ENCODE results near the gene GALNT2.

GALNT2 gene

DNA sequence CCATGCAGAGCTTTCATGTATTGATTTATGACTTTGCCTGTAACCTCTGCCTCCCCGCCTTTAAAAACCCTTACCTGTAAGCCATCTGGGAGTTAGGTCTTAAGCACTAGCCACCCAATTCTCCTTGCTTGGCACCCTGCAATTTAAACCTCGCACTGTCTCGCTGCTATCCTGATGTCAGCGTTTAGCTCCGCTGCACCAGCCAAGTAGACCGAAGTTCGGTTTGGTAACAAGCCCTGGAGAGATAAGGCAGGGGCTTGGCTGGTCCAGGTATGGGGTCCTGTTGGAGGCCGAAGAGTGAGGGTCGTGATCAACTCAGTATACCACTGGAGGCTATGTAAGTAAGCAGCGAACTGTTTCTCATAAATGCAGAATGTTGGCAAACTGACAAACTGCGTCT lies 64.4 kb downstream of the GALNT2 start:
- no peak for DNase-seq

DNA sequence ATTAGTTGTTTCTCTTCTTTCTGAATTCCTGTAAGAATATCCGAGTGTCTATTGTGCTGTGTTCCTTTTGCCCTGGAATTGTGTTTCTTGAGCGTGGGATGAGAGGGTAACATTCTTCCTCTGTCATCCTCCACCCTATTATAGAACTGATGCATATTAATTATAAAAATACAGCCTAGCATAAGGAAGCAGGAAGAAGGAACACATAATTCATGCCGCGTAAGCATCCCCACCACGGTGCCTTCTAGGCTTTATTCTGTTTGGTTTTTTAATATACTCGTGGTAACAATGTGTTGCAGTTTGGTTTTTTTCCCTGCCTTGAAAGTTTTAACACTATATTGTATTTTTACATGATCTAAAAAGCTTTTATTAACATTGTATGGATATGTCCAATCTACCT lies 65.7 kb downstream of the GALNT2 start:
- peak in 3 of 4 experiments; percentile 9 to 25 (median 19) for DNase-seq

DNA sequence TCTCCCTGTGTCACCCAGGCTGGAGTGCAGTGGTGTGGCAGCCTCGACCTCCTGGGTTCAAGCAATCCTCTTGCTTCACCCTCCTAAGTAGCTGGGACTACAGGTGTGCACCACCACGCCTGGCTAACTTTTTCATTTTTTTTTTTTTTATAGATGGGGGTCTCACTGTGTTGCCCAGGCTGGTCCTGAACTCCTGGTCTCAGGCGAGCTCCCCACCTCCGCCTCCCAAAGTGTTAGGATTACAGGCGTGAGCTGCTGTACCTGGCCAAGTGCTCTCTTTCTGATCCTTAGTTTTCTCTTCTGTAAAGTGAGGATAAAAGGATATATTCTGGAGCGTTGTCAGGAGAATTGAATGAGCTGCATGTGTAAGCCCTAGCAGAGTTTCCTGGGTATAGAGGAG lies 68.7 kb downstream of the GALNT2 start:
- no peak for DNase-seq

DNA sequence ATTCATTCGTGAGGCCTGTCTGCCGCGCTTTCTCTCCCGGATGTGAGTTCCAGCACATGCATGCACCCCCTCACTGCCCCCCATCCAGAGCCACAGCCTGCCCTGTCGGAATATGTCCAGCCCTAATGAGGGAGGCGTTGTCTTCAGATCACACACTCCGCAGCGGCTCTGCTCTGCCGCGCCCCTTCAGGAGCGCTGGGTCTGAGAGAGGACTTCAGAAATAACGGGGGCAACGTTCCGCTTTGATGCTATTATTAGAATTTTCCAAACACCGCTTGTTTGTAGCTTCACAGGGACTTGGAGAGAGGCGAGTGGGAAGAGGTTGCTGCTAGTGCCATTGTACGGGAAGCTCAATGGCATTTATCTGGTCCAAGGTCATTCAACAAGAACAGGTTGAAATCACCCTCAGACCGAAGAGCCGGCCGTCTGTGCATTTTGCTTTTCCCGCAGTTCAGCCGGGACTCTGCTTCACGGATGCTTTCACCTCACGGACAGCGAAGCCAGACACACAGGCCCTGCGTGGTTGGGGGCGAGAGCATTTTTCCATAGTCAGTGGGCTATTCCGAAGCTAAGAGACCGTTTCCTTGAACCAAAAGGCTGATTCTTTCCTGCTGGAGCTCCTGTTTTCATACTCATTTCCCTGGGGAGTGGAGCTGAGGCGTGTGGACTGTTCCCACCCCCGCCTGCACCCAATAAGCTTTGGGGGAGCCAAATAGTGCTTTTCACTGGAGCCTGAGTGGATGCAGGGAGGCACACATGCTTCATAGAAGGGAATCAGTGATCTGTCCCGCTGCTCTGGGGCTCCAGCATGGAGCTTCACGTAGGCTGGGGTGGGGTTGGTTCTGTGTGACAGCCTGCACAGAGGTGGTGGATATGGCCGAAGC lies 69.7 kb downstream of the GALNT2 start:
- no peak for DNase-seq

DNA sequence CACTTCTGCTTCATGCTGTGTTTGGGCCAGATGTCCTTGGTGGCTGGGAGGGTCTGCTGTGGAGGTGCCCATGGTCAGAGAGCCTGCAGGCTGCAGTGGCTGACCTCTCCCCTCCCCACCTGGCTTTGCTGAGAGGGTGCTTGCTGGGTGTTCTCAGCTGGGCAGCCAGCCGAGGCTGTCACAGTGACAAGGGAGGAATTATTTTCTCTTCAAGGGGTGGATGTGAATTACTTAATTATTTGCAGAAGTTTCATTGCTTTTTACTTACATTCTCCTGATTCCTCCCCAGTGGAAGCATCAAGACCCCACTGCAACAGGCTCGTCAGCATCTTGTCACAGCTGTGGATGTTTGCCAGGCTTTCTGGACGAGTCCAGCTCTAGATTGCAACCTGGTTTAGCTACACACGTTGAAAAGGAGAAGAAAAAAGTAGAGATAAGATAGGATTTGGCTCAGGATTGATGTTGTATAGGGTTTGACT lies 70.3 kb downstream of the GALNT2 start:
- no peak for DNase-seq

DNA sequence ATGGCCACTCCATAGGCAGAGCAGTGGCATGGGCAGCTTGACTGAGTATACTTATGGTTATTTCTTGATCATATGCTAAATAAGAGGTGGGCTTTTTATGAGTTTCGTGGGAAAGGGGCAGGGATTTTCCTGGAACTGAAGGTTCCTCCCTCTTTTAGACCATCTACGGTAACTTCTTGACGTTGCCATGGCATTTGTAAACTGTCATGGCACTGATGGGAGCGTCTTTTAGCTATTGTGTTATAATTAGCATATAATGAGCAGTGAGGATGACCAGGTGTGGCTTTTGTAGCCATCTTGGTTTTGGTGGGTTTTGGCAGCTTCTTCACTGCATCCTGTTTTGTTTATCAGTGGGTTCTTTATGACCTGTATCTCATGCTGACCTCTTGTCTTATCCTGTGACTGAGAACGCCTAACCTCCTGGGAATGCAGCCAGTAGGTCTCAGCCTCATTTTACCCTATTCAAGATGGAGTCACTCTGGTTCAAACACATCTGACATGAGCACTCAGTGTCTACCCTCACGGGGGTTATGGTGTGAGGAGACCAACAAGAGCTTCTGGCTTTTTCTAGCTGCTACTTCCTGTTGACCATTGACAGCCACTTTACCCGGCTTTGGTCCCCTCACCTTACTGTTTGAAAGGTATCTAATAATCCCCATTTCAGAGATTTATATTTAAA lies 71.7 kb downstream of the GALNT2 start:
- DNase-seq = no peak

DNA sequence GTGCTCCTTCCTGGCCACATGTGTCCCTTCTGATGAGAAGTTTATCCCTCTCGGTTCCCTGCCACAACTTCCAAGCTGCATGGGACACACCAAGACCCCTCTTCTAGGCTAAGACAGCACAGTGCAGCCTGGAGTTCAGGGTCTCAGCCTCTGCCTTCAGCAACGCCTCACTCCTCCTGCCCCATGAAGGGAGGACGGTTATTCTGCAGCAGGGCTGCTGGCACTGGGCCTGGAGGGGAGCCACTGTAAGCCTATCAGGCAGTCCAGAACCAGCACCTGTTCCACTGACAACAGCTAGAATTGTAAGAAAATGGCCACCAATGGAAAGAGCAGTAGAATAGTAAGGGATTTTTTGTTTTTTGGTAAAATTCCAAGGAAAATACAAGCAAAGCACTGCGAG lies 72.3 kb downstream of the GALNT2 start:
- DNase-seq = no peak

DNA sequence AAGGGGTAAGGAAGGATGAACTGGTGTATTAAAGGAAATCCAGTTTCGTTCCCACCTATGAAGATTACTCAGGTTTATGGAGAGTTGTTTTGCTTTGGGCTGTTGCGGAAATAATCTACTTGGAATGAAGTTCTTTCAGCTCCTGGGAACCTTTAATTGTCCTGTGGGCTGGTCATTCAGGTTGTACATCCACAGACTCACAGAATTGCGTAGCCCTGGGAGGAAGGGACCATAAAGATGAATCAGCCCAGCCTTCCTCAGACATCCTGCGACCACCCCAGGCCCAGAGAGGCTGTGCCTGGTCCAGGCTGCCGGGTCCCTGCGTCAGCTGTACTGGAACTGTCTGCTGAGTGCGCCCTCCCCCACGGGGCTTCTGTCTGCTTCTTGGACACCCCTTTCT lies 72.7 kb downstream of the GALNT2 start:
- DNase-seq = no peak

DNA sequence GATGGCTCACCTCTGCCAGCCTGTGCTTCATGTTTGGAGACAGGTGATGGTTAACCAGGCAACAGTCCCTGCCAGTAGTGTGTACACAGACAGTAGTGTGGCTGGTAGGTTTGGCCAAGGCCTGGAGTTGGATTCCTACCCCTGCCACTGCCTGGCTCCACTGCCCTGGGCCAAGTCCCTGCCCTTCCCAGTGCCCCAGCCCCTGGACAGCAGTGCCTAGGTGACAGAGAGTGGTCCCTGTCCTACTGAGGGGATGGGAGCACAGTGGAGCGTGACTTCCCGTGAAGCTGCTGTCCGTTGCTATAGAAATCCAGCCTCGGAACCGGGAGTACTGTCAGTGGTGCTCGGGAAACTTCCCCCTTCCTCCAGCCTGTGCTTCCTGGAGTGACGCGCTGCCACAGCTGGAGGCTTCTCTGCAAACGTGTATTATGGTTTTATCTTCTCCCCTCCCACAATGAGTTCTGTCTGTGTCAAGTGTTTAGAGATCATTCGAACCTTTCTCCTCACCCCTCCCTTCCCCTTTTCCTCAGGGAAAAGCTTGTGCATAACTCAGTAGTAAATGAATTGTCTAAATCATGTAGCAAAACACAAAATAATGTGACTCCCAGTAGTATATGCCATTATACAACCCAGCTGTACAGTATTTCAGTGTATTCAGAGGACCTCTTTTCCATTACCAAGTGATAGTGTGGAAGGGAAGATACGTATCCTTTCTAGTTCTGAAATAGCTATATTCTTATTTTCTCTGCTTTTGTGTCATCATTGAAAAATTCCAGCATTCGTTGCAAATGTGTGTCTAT lies 73.4 kb downstream of the GALNT2 start:
- DNase-seq = peak; percentile 53 to 69 (median 57)

DNA sequence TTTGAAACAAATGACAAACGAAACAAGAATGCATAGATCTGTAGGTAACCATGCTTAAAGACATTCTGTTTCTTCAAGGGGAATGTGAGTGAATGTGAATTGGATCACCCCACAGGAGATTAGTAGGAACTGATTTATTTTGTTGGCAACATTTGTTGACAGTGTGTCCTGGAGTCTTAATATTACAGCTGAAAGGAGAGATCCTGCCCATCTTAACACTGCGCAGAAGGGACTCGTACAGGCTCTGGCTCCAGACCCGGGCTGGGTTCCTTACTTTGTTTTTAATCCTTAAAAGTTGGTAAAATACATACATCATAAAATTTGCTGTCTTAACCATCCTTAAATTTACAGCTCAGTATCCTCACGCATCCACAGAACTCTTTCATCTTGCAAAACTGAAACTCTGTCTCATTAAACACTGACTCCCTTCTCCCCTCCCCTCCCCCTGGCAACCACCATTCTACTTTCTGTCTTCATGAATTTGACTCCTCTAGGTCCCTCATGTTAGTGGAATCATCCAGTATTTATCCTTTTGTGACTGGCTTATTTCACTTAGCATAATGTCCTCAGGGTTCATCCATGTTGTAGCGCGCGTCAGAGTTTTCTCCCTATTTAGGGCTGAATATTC lies 74.1 kb downstream of the GALNT2 start:
- no peak for DNase-seq

DNA sequence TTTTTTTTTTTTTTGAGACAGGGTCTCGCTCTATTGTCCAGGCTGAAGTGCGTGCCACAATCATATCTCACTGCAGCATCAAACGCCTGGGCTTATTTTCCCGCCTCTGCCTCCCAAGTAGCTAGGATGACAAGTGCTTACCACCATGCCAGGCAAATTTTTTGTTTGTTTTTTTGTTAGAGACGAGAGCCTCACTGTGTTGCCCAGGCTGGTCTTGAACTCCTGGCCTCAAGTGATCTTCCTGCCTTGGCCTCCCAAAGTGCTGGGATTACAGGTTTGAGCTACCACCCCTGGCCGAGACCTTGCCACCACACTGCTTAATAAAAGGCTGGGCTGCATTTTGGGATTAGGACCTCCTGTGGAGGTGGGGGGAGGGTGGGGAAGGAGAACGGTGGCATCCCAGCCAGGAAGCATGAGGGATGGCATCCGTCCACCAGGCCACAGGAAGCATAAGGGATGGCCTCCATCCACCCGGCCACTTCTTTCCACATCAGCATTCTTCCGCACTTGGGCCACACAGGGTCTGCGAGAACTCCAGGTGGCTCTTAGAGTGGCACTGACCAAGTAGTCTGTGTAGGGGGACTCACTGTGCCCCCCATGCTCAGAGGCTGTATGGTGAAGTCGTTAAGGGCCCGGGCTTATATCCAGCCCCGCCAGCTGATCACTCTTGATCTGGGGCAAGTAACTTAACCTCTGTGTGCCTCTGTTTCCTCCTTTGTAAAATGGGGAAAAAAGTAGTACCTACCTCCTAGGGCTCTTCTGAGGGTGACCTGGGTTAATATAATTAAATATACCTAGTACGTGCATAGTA lies 75.0 kb downstream of the GALNT2 start:
- DNase-seq = no peak

DNA sequence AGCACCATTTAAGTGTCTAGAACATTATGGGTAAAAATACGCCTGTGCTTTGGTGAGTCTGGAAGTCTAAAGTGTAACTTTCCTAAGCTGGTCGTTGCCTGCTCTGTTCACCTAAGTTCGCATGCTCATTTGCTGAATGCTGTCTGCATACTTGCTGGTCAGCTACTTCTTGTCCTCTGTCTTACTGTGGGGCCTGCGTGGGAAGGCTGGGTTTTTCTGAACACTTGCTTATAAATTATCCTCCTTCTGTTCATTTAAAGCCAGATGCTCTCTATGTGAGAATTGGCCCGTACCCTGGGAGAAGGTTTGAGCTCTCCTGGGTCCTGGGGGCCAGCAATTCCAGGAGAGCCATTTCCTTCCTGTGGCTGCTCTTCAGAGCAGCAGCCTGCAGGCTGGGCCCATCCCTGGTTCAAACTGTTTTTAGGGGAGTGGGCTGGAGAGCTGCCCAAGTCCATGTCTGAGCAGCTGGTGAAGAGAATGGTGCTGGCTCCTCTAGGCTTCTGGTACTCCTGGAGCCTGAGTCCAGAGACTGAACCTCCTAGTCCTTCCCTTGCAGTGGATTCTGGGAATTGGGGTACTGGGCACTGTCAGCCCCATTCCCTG lies 75.7 kb downstream of the GALNT2 start:
- DNase-seq = no peak

DNA sequence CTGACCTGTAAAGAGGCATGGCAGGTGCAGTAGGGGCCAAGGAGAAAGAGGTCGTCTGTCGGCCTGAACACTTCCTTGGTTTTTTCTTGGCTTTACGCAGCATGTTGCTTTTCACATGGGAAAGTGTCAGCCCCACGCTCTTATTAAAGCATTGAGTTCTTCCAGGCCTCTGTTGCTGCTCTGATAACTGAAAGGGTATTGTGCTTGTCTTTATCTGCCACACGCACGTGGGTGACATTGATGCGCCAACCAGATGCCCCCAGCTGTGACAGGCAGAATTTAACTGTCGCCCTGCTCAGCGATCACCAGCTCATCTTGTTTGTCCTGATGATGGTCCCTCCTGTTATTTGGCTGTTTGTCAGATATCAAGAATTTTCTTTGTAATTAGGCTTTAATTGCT lies 76.5 kb downstream of the GALNT2 start:
- DNase-seq = no peak

DNA sequence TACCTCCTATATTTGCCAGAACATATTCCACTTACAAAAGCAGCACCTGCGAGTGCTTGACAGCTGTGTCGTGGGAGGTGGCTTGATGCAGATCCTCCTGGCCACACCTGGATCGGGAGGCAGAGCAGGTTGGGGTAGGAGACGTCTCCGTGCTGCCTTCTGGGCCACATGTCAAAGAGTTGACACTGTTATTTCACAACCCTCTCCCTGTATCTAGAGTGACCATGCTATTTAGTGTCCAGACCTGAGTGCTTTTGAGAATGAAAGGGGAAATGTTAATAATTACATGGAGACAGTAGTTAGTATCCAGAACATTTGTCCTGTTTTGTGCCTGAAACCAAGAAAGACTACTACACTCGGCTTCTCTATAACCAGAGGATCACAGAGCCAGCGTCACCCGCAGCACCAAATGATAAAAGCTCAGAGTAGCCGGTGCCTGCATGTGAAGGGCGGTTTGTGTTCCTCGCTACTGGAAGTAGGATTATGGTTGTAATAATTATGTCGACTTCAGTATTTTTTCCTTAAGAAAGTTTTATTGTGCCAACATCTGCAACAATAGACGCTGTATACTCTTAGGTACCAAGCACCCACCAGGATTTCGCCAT lies 77.1 kb downstream of the GALNT2 start:
- no peak for DNase-seq

DNA sequence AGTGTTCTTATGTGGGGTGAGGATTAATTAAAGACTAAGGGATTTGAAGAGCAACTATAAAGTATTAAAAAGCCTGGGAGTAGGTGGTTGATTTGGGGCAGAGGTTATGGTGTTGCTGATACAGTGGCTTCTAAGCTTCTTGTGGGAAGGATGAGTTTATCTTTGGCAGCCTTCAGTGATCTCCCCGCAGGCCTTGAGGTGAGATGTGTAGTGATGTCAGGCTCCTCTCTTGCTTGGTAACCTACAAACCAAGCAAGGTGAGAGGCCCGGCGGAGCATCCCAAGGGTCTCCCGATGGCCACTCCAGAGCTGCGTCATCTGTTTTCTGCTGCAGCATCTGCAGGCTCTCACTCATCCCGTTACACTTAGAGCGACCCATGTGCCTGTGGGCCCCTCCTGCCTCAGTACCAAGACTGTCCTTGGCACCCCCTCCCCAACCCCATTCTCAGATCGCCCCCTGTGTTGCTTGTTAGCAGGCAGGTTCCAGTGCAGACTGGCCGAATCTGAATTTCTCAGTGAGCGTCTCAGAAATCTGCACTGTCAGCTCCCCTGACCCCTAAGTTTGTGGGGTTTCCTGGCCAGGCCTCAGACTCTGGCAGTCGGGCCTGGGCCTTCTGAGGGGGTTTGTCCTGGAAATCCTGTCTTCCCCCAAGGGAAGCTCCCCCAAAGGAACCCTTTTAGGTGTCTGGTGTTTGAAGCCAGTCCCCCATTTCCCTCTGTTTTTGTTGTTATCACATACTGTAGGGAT lies 77.9 kb downstream of the GALNT2 start:
- no peak for DNase-seq

DNA sequence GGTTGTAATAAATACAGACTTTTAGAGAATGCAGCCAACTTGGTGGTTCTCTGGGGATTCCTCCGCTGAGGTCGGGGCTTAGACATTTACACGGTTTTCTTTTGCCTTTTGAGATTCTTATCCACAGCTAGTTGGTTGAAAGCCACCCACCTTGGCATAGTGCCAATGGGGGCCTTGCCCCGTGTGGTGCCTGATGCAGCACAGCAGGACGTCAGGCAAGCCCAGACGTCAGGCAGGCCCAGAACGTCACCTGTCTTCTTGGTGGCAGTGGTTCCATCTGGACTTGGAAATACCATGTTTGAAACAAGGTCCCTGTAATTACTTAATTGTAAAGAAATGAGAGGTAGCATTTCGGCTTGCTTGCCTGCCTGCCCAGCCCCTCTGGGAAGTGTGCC lies 78.5 kb downstream of the GALNT2 start:
- DNase-seq = peak in 1 of 4 experiments; percentile 24

DNA sequence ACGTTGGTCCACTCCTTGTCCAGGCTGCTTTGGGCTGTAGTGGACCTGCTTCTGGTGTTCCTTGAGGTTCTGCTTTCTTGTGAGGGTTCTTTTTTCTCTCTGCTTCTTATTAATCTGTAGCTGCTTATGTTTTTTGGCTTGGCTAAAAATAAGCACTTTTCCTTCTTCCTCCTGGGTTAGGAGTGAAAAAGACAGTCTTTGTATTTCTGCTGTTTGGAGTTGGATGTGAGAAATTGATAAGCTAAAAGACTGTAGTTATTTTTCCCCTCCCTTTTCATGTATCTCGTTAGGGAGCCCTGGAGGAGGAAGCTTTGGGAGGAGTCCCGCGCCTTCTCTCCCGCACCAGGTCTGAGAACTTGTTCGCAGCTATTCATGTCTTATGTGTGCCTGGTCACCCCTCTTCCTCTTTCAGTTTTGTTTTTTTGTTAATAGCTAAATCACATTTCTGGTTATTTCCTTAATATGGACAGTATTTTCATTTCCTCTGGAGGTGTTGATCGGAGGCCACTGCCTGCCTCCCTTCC lies 79.0 kb downstream of the GALNT2 start:
- peak; percentile 60 to 76 (median 74) for DNase-seq

DNA sequence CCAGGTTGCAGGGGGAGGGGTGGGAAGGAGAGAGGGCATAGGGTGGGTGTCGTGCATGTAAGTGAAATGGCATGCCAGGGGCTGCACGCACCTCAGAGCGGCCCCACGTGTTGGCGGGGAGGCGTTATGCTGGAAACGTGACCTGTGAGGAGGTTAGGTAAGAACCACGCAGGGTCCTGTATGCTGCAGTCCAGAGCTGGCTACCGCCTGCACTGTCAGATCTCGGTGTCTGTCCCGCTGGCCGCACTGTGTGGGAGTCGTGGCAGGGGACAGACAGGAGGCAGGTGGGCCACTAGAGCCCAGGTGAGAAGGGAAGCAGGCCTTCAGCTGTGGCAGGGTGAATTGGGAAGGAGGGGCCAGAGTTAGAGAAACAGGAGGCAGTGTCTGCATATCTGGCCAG lies 79.7 kb downstream of the GALNT2 start:
- no peak for DNase-seq

DNA sequence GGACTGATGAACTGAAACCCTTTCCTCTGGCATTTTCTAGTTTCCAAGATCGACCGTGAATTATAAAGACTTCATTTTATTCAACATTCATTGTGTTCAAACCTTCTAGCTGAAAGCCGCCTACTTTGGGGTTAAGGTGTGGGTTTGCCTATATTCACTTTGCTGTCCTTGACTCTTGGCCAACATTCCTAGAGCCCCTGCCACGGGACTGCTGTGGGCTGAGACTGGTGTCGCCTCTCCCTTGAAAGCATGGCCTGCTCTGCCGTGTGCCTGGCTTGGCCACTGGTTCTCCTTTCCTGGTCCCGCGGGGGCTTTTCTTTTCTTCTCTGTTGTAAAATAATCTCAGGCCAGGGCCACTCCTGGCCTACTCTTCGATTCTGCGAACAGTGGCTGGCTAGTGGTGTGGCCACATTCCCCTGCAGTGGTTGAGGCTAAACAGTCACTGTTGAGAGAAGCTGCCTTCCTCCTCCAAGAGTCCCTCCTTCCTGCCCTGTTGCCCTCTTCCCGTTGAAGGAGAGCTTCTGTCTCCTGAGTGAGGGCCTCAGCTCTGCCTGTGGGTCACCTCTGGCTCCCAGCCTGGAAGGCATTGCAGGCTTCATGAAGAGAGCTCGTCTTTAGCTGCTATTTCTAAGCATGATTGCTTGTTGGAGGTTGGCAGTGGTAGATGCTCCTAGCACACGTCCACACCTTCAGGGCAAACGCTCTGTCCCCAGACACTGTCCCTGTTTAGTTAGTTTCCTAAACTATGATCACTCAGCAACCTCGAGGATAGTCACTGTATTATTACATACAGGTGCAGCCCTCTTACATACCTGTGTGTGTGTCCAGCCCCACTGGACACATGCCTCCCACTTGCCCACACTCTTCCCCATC lies 80.5 kb downstream of the GALNT2 start:
- DNase-seq = peak in 1 of 4 experiments; percentile 25

Data from suppressor macrophage (primary cell).